CD4-positive, alpha-beta T cell treated with Interleukin-21 for 1 hour (primary cell): Measurements from ENCODE around the gene FNDC4.
A peak's percentile ranks its signal among the peaks of the same experiment; 100 is the strongest.

Experiments used
- DNase-seq: peaks from one replicate; pipeline ENCODE4 v3.0.0-alpha.2; 2020

The FNDC4 gene

GRCh38 chr2:27492557-27492956 lies 2.4 kb downstream of the FNDC4 start:
- DNase-seq = no peak

- DNase-seq = peak; percentile 99
Measured at GRCh38 chr2:27489498-27490397, 5.3 kb downstream of the FNDC4 start, which contains the start of gene IFT172. TSS of gene IFT172 (minus strand) at chr2:27489743. CDS start at chr2:27489653, 90 bp downstream.

GRCh38 chr2:27489118-27489497 lies 5.9 kb downstream of the FNDC4 start:
- peak; percentile 30 for DNase-seq

GRCh38 chr2:27485496-27485895 lies 9.5 kb downstream of the FNDC4 start:
- no peak for DNase-seq

GRCh38 chr2:27471961-27472360 lies 23.0 kb downstream of the FNDC4 start:
- DNase-seq = no peak

GRCh38 chr2:27464443-27464842 lies 30.6 kb downstream of the FNDC4 start:
- no peak for DNase-seq

GRCh38 chr2:27461118-27461517 lies 33.9 kb downstream of the FNDC4 start:
- DNase-seq = no peak

GRCh38 chr2:27453968-27454367 lies 41.0 kb downstream of the FNDC4 start:
- no peak for DNase-seq

GRCh38 chr2:27451095-27451494 lies 43.9 kb downstream of the FNDC4 start:
- DNase-seq = no peak

GRCh38 chr2:27448381-27448780 lies 46.6 kb downstream of the FNDC4 start:
- DNase-seq = no peak

- DNase-seq = no peak
Measured at GRCh38 chr2:27446057-27446456, 48.9 kb downstream of the FNDC4 start.

- no peak for DNase-seq
Measured at GRCh38 chr2:27445615-27446014, 49.4 kb downstream of the FNDC4 start.

- DNase-seq = no peak
Measured at GRCh38 chr2:27445155-27445554, 49.8 kb downstream of the FNDC4 start.

GRCh38 chr2:27442920-27443282 lies 52.1 kb downstream of the FNDC4 start:
- no peak for DNase-seq

GRCh38 chr2:27441958-27442919 lies 52.8 kb downstream of the FNDC4 start, which contains the start of gene KRTCAP3:
TSS of gene KRTCAP3 (plus strand) at chr2:27442381. CDS start at chr2:27442413, 32 bp downstream.
- DNase-seq = peak; percentile 75
